ENCODE measurements around the gene CFAP206.

Gene CFAP206

GRCh38 chr6:87407901-87408720 lies at the start of gene CFAP206:
TSS of gene CFAP206 (plus strand) at chr6:87407972. CDS start at chr6:87409840, 1,868 bp downstream.
- DNase-seq, result peak; percentile 35

DNA sequence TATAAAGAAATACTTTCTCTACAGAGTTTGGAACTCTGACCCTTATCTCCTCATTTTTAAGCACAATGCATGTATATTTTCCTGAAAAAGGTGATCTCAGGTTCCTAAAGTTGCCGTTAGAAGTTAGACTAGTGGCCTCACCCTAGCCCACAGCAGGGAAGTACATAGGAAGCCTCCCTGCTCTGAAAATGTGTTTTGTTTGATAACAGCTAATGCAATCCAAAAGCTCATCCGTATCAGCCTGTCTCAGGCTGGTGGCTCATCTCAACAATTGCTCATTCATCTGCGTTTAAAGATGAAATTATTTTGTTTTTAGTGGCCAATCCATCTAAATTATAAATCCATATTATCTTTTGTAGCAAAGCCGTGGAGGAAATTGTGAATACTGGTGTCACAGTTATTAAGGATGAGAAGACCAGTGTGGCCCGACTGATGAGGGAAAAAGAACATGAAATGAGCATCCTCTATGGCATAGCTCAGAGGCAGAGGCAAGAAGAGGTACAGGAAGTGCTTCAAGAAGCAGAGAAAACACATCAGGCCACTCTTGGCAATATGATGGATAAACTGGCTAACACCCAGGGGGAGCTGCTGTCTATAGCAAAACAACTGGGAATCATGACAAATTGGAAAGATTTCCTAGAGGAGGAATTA lies 43.0 kb upstream of the CFAP206 start:
- no peak for DNase-seq

DNA sequence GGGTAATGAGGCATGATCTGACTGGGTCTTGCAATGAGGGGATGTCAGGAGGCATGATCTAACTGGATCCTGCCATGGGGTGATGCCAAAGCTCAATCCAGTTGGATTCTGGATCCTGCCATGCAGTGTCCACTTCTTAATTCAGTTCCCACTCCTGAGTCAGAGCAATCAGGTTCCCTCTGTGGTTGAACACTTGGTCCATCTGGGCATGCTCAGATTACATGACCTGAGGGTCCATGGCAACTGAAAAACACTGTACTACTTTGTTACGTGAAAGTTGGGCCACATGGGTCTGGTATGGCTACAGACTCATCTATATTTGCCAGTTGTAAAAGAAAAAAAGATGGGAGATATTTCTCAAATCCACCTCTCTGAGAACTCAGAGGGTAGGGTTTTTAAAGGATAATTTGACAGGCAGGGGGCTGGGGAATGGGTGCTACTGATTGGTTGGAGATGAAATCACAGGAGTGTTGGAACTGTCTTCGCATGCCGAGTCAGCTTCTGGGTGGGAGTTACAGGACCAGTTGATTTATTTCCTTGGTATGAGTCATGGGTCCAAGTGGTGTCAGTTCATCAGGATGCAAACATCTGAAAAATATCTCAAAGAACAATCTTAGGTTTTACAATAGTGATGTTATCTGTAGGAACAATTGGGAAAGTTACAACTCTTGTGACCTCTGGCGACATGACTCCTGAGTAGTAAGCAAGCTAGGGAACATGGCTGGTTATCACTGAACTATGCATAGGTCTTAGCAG lies 41.5 kb upstream of the CFAP206 start:
- DNase-seq, result no peak

- no peak for DNase-seq
Observed at GRCh38 chr6:87366899-87367298, 40.9 kb upstream of the CFAP206 start.

DNA sequence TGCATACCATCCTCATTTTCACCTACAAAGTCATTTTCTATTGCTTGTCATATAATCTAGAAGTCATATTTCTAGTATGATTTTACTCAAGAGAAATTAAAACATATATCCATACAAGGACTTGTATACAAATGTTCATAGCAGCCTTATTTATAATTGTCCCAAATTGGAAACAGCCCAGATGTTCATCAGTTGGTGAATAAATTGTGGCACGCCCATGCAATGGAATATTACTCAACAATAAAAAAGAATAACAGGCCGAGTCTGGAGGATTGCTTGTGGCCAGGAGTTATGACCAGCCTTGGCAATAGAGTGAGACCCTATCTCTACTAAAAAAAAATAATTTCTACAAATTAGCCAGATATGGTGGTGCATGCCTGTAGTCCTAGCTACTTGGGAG lies 34.4 kb upstream of the CFAP206 start:
- DNase-seq, result no peak

- no peak for DNase-seq
Observed at GRCh38 chr6:87375315-87375714, 32.5 kb upstream of the CFAP206 start.

- no peak for DNase-seq
Observed at GRCh38 chr6:87376643-87377042, 31.1 kb upstream of the CFAP206 start.

DNA sequence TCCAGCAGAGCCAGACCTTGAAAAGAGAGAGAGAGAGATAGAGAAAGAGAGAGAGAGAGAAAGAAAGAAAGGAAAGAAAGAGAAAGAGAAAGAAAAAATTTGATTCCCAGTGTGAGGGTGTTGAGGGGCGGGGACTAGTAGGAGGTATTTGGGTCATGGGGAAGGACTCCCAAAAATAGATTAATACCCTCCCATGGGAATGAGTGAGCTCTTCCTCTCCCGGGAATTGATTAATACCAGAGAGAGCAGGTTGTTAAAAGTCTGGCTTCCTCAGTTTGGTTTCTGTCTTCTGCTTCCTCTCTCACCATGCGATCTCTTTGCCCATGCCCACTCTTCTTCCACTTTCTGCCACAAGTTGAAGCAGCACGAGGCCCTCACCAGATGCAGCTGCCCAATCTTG lies 28.8 kb upstream of the CFAP206 start:
- no peak for DNase-seq

GRCh38 chr6:87382861-87383260 lies 24.9 kb upstream of the CFAP206 start:
- no peak for DNase-seq

DNA sequence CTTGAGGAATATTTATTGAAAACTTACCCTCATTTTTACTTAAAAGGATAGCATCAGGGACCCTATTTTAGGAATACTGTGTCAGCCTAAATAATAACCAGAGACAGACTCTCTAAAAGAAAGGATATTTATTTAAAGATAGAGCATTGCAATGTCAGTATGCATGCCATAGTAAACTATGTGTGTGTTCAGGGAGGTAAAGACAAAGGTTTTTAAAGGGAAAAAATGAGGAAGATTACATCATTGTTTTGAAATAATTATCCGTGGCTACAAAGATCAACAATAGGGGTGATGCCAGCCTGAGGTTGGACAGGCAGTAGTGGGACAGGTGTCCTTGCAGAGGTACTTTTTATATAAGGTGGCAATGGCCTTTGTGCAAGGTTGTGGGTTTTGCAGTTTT lies 23.7 kb upstream of the CFAP206 start:
- DNase-seq, result no peak

DNA sequence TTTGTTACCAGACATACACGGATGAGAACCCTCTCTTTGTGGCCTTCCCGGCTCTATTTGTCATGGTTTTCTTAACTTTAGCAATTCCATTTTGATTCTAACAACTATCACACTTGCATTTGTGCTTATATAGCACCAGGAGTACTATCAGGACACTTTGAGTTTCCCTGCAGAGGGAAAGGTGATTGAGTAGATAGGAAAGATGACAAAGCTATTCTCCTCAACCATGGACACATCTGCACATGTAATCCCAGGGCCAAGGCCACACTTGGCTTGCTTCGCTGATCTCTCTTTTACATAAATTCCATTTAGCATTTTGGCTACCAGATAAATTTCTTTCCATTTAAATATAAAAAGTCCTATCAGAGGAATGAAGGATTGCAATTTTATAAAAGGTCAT lies 23.3 kb upstream of the CFAP206 start:
- DNase-seq, result no peak

DNA sequence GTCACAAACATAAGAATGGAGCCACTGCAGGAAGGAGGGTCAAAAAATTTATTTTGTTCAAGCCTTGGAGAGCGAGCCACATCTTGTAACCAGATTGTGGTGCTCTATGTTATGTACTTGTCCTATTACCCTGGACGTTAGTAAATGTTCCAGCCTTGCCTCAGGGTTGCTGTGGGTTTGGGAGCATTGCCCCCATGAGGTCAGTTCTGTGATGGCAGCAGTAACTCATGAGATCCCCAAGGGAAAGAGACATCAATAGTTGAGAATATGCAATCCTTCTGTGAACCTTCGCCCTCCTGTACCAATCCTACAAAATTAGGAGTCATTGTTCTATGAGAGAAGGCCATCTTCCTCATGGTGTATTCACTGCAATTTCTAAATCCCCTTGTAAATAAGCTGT lies 16.4 kb upstream of the CFAP206 start:
- DNase-seq, result no peak

DNA sequence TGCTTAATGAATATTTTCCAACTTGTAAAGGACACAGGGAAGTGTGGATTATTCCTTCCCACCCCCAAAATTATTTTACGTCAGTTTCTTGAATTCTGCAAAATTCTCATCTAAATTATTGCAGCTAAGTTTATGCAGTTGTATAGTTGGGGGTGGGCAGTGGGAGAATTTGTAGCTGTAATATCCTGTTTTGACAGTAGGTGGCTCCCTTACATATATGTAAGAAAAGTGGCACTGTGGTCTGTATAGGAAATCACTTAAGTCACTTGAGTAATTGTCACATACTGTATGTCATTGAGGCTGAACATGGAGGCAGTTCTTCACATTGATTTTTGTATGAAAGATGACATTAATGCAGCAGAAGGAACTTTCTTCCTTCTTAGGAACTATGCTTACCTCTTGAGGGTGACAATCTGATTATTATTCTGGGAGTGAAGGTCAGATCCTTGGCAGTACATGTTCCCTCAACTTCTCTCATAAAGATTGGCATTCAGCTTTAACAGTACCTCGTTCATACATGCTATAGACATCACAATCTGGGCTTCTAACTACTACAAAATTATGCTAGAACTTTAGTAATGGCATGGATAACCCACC lies 14.6 kb upstream of the CFAP206 start:
- peak; percentile 21 for DNase-seq

DNA sequence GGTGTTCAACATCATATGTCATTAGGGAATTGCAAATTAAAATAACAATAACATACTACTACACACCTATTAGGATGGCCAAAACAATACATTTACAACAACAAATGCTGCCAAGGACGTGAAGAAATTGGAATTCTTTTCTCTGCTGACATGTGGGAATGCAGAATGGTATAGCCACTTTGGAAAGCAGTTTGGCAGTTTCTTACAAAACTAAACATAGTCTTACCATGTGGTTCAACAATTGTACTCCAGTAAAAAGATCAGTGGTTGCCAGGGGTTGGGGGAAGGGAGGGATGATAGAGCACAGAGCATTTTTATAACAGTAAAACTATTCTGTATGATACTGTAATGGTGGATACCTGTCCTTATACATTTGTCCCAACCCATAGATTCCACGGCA lies 12.3 kb upstream of the CFAP206 start:
- no peak for DNase-seq

DNA sequence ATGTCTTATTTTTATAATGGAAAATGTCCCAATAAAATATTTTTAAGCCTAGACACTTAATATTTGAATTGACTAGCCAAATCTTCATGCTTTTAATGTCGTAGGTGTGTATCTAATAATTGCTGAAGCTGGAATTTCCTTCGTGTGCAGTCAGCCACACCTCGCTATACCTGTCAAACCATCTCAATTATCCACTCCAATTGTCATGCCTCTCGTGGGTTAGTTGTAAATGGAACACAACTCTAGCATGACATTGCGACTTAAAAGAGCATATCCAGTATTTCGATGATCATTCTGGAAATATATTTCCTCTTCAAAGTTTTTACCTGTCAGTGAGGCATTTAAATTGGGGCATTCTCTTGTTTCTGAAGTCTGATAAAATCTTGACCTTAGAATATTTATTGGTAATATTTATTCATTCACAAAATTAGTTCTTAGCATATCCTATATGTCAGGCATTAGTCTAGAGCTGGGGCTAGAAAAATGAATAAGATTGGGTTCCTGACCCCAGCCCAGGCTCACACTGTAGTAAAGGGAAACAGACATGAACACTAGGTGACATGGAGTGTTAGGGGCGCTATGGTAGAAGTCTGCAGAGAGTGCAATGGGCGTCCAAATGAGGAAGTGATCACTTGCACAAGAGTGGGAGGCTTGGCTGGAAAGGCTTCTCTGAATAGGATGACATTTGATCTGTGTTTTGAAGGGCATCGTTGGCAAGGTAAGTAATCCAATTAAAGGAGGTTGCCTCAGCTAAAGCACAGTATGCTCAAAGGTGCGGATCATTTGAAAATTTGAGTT lies 11.0 kb upstream of the CFAP206 start:
- DNase-seq, result peak; percentile 18

GRCh38 chr6:87397656-87398055 lies 10.1 kb upstream of the CFAP206 start:
- no peak for DNase-seq

DNA sequence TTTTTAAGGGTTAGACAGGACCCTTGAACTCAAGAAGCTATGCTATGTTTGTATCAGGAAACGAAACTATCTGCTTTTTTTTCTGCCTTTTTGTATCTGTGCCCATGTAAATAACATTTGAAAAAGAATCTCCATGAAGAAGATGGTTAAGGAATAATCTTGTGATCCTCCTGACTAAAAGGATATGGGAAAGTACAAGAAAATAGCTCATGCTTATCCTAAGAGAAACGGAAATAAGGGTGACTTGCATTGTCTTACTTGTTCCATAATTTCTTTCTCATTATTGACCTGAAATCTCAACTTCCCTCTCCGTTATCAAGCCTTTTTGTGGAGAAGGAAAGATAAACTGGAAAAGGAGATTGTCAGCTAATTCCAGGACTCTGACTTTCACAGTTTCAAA lies 5.9 kb upstream of the CFAP206 start:
- no peak for DNase-seq

DNA sequence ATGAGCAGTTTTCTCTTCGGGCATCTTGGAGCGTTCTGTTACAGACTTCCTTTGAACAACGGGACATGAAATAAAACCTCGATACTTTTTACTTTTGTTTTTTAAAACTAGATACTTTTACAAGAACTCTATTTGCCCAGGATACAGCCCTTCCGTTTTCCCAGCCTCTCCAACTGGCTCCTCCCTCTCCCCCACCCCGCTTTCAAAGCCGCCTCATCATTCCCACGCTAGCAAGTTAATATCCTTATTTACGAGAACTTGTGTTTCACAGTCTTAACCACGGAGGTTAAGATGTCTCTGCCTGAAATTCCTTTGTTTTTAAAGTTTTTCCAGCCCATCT lies 241 bp upstream of the CFAP206 start:
- no peak for DNase-seq

DNA sequence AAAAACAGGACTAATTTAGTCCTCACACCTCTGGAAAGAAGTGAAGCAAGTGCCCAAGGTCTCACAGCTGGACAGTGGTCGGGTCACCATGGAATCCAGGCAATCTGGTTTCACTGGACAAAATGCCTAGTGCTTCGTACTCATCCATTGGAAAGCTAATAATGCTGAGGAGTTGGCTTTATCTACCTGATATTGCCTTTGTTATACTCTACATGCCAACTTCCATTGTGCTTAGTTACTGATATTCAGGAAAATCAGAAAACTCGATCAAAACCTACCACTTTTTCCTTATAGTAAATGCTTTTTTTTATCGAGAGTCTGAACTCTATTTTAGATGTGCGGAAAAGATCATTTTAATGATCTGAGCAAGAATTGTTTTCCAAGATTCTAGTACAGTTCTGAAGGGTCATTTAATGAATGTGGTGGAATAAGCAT lies 966 bp downstream of the CFAP206 start:
- no peak for DNase-seq

DNA sequence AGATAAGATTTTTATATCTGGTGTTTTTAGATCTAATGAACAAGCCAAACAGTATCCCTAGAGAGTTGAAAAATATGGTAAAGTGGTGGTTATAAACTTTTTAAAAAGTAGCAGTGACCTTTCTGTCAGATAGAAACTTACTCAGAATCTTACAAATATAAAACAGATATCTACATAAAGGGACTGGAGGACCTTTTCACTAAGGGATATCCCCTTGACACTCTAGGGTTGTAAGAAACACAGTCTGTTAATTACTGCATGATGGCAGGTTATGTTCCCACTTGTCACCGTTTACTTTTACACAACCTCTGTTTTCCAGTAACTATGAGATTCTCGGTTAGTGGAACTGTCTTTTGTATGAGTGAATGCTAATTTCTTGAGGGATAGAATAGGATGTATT lies 11.5 kb downstream of the CFAP206 start:
- DNase-seq, result no peak

- DNase-seq, result no peak
Observed at GRCh38 chr6:87420360-87420759, 12.6 kb downstream of the CFAP206 start.

GRCh38 chr6:87421576-87421975 lies 13.8 kb downstream of the CFAP206 start:
- DNase-seq, result no peak

DNA sequence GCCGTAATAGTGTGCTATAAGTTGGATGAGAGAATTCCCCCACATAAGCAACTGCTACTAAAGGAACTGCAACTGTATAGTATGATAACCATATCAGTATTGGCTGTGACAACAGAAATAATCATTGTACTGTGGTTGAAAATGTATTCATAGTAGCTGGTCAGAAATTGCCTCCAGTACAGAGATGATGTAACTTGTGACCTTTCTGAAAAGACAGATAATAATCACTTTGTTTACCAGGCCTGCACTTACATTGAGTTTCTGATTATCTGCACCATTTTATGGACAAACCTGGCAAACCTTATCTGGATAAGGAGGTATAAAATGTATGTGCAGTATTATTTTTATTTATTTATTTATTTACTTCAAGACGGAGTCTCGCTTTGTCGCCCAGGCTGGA lies 19.0 kb downstream of the CFAP206 start:
- DNase-seq, result no peak

All from NCI-H510A (cell line).